Activated T-cell treated with anti-CD3 and anti-CD28 coated beads, Interleukin-2, amount 50 U/mL, for 24 hours (primary cell): ENCODE results near the gene PHLDA1.

ENCODE experiments used
- DNase-seq: peaks from one replicate; pipeline ENCODE4 v3.0.0-alpha.2; 2020
- H3K27ac Mint-ChIP-seq: 2 replicates; pipeline ENCODE4 v1.8.0; 2020; ENCODE audit warnings: mild to moderate bottlenecking, mixed read lengths
- H3K27me3 Mint-ChIP-seq: 2 replicates; pipeline ENCODE4 v1.8.0; 2020; ENCODE audit warnings: mixed read lengths
- H3K36me3 Mint-ChIP-seq: 2 replicates; pipeline ENCODE4 v1.8.0; 2020; ENCODE audit warnings: low read depth, mixed read lengths
- H3K4me1 Mint-ChIP-seq: 2 replicates; pipeline ENCODE4 v1.8.0; 2020; ENCODE audit warnings: low read depth, mixed read lengths
- H3K4me3 Mint-ChIP-seq: 2 replicates; pipeline ENCODE4 v1.8.0; 2020; ENCODE audit warnings: mild to moderate bottlenecking, moderate library complexity, mixed read lengths
- H3K9me3 Mint-ChIP-seq: 2 replicates; pipeline ENCODE4 v1.8.0; 2020; ENCODE audit warnings: mixed read lengths

PHLDA1 gene

GRCh38 chr12:76018111-76018510, 13.5 kb downstream of the PHLDA1 start:
- Mint-ChIP-seq H3K27ac (peak overlapping the region; percentile 33), H3K4me1 (peaks cover 69% of the 10 kb centered on the region), H3K4me3 (no peak overlapping the region), H3K36me3 (no peaks in the 10 kb centered on the region), H3K27me3 (no peaks in the 10 kb centered on the region), H3K9me3 (peaks cover 2% of the 10 kb centered on the region)
- no peak for DNase-seq

GRCh38 chr12:76014007-76014406, 17.6 kb downstream of the PHLDA1 start:
- DNase-seq, result no peak
- no peak overlapping the region for H3K4me3 Mint-ChIP-seq
- no peaks in the 10 kb centered on the region for H3K27me3 Mint-ChIP-seq
- H3K36me3 Mint-ChIP-seq, result no peaks in the 10 kb centered on the region
- H3K27ac Mint-ChIP-seq, result no peak overlapping the region
- peaks cover 34% of the 10 kb centered on the region for H3K4me1 Mint-ChIP-seq
- H3K9me3 Mint-ChIP-seq, result no peaks in the 10 kb centered on the region

GRCh38 chr12:76013603-76014002, 18.0 kb downstream of the PHLDA1 start:
- no peaks in the 10 kb centered on the region for H3K36me3 Mint-ChIP-seq
- H3K9me3 Mint-ChIP-seq, result no peaks in the 10 kb centered on the region
- no peak overlapping the region for H3K27ac Mint-ChIP-seq
- no peaks in the 10 kb centered on the region for H3K27me3 Mint-ChIP-seq
- no peak for DNase-seq
- no peak overlapping the region for H3K4me3 Mint-ChIP-seq
- H3K4me1 Mint-ChIP-seq, result peaks cover 30% of the 10 kb centered on the region

- no peak for DNase-seq
- Mint-ChIP-seq H3K36me3 (no peaks in the 10 kb centered on the region), H3K27me3 (no peaks in the 10 kb centered on the region), H3K9me3 (no peaks in the 10 kb centered on the region), H3K4me1 (peaks cover 23% of the 10 kb centered on the region), H3K4me3 (no peak overlapping the region), H3K27ac (no peak overlapping the region)
These were observed 18.9 kb downstream of the PHLDA1 start for GRCh38 chr12:76012644-76013043.

GRCh38 chr12:76010732-76011458, 20.7 kb downstream of the PHLDA1 start:
- Mint-ChIP-seq H3K9me3 (no peaks in the 10 kb centered on the region), H3K36me3 (no peaks in the 10 kb centered on the region), H3K27me3 (no peaks in the 10 kb centered on the region), H3K4me1 (peaks cover 15% of the 10 kb centered on the region), H3K4me3 (no peak overlapping the region), H3K27ac (no peak overlapping the region)
- no peak for DNase-seq

- no peak overlapping the region for H3K27ac Mint-ChIP-seq
- DNase-seq, result no peak
- peaks cover 7% of the 10 kb centered on the region for H3K9me3 Mint-ChIP-seq
- no peak overlapping the region for H3K4me3 Mint-ChIP-seq
- H3K36me3 Mint-ChIP-seq, result no peaks in the 10 kb centered on the region
- H3K4me1 Mint-ChIP-seq, result no peaks in the 10 kb centered on the region
- H3K27me3 Mint-ChIP-seq, result no peaks in the 10 kb centered on the region
These were observed 23.1 kb downstream of the PHLDA1 start for GRCh38 chr12:76008428-76008827.

GRCh38 chr12:76007640-76008039, 23.9 kb downstream of the PHLDA1 start:
- no peak overlapping the region for H3K27ac Mint-ChIP-seq
- H3K9me3 Mint-ChIP-seq, result peaks cover 7% of the 10 kb centered on the region
- no peaks in the 10 kb centered on the region for H3K4me1 Mint-ChIP-seq
- no peak overlapping the region for H3K4me3 Mint-ChIP-seq
- DNase-seq, result no peak
- H3K36me3 Mint-ChIP-seq, result no peaks in the 10 kb centered on the region
- H3K27me3 Mint-ChIP-seq, result no peaks in the 10 kb centered on the region

GRCh38 chr12:76006028-76006925, 25.3 kb downstream of the PHLDA1 start:
- Mint-ChIP-seq H3K4me3 (no peak overlapping the region), H3K4me1 (no peaks in the 10 kb centered on the region), H3K36me3 (no peaks in the 10 kb centered on the region), H3K27me3 (no peaks in the 10 kb centered on the region), H3K9me3 (peaks cover 7% of the 10 kb centered on the region), H3K27ac (no peak overlapping the region)
- DNase-seq, result no peak

GRCh38 chr12:76003355-76003638, 28.3 kb downstream of the PHLDA1 start:
- no peak overlapping the region for H3K27ac Mint-ChIP-seq
- peaks cover 7% of the 10 kb centered on the region for H3K9me3 Mint-ChIP-seq
- H3K36me3 Mint-ChIP-seq, result no peaks in the 10 kb centered on the region
- H3K4me3 Mint-ChIP-seq, result no peak overlapping the region
- peaks cover 13% of the 10 kb centered on the region for H3K4me1 Mint-ChIP-seq
- no peaks in the 10 kb centered on the region for H3K27me3 Mint-ChIP-seq
- no peak for DNase-seq

GRCh38 chr12:76002598-76003354, 28.8 kb downstream of the PHLDA1 start:
- Mint-ChIP-seq H3K4me1 (peaks cover 15% of the 10 kb centered on the region), H3K27me3 (no peaks in the 10 kb centered on the region), H3K4me3 (no peak overlapping the region), H3K9me3 (peaks cover 7% of the 10 kb centered on the region), H3K27ac (no peak overlapping the region), H3K36me3 (no peaks in the 10 kb centered on the region)
- DNase-seq, result no peak

- Mint-ChIP-seq H3K36me3 (no peaks in the 10 kb centered on the region), H3K4me1 (peaks cover 51% of the 10 kb centered on the region), H3K27me3 (no peaks in the 10 kb centered on the region), H3K9me3 (no peaks in the 10 kb centered on the region), H3K4me3 (no peak overlapping the region), H3K27ac (no peak overlapping the region)
- DNase-seq, result no peak
These were observed 33.1 kb downstream of the PHLDA1 start for GRCh38 chr12:75998292-75999063.

GRCh38 chr12:75997658-75998057, 33.9 kb downstream of the PHLDA1 start:
- no peak for DNase-seq
- Mint-ChIP-seq H3K27me3 (no peaks in the 10 kb centered on the region), H3K9me3 (no peaks in the 10 kb centered on the region), H3K27ac (no peak overlapping the region), H3K36me3 (no peaks in the 10 kb centered on the region), H3K4me1 (peaks cover 55% of the 10 kb centered on the region), H3K4me3 (no peak overlapping the region)

GRCh38 chr12:75996861-75997447, 34.6 kb downstream of the PHLDA1 start:
- H3K27me3 Mint-ChIP-seq, result no peaks in the 10 kb centered on the region
- peaks cover 58% of the 10 kb centered on the region for H3K4me1 Mint-ChIP-seq
- DNase-seq, result no peak
- no peaks in the 10 kb centered on the region for H3K36me3 Mint-ChIP-seq
- H3K9me3 Mint-ChIP-seq, result no peaks in the 10 kb centered on the region
- no peak overlapping the region for H3K4me3 Mint-ChIP-seq
- H3K27ac Mint-ChIP-seq, result no peak overlapping the region

GRCh38 chr12:75995691-75996090, 35.9 kb downstream of the PHLDA1 start:
- no peak for DNase-seq
- peak overlapping the region; percentile 65 for H3K27ac Mint-ChIP-seq
- no peaks in the 10 kb centered on the region for H3K9me3 Mint-ChIP-seq
- no peaks in the 10 kb centered on the region for H3K36me3 Mint-ChIP-seq
- H3K4me3 Mint-ChIP-seq, result no peak overlapping the region
- H3K27me3 Mint-ChIP-seq, result no peaks in the 10 kb centered on the region
- peaks cover 65% of the 10 kb centered on the region for H3K4me1 Mint-ChIP-seq
